Measurements from ENCODE around the gene NELL1. TPM values are rescaled to one million over a fixed set of nuclear protein-coding genes. Genes with fewer than 3 reads are reported as not detected.
A peak's percentile ranks its signal among the peaks of the same experiment; 100 is the strongest.

NELL1 gene
- total and polyA plus RNA-seq, 2 experiments from 2014 or later: 1.6 TPM; not detected in 1

DNA sequence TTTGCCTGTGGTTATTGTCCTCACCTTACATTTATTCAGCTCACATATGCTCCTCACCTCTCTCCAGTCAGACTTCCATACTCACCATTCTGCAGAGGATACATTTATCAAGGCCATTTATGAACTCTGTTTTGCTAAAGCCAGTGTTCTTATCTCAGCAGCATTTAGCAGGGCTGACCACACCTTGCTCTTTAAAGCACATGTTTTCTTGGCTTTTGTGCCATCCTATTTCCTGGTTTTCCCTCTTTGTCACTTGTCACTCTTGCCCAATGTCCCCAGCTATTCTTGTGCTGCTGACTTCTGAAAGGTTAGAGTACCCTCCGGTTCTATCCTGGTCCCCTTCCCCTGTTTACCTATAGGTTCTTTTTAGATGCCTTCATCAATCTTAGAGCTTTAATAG lies 446.6 kb downstream of the NELL1 start:
- H3K27ac Mint-ChIP-seq: no peak overlapping the region
- no peak for TF ChIP-seq ZNF331 (CRISPR knock-in tag; IDR thresholded peaks at IDR 0.05; ENCODE audit: low read depth)
- TF ChIP-seq, protein P1, sequence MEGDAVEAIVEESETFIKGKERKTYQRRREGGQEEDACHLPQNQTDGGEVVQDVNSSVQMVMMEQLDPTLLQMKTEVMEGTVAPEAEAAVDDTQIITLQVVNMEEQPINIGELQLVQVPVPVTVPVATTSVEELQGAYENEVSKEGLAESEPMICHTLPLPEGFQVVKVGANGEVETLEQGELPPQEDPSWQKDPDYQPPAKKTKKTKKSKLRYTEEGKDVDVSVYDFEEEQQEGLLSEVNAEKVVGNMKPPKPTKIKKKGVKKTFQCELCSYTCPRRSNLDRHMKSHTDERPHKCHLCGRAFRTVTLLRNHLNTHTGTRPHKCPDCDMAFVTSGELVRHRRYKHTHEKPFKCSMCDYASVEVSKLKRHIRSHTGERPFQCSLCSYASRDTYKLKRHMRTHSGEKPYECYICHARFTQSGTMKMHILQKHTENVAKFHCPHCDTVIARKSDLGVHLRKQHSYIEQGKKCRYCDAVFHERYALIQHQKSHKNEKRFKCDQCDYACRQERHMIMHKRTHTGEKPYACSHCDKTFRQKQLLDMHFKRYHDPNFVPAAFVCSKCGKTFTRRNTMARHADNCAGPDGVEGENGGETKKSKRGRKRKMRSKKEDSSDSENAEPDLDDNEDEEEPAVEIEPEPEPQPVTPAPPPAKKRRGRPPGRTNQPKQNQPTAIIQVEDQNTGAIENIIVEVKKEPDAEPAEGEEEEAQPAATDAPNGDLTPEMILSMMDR (conservative IDR thresholded peaks at IDR 0.05; ENCODE audit: low read depth in 2 of 2): no peak
- no peak for TF ChIP-seq CREB1 (CRISPR knock-in tag; IDR thresholded peaks at IDR 0.05; ENCODE audit: low read depth)
- TF ChIP-seq POLR2AphosphoS5 (IDR thresholded peaks at IDR 0.05; ENCODE audit: low read depth): no peak
- TF ChIP-seq ZNF114 (CRISPR knock-in tag; IDR thresholded peaks at IDR 0.05): no peak
- no peak for TF ChIP-seq NANOG (IDR thresholded peaks at IDR 0.05; ENCODE audit: borderline replicate concordance)
- TF ChIP-seq, protein P2, sequence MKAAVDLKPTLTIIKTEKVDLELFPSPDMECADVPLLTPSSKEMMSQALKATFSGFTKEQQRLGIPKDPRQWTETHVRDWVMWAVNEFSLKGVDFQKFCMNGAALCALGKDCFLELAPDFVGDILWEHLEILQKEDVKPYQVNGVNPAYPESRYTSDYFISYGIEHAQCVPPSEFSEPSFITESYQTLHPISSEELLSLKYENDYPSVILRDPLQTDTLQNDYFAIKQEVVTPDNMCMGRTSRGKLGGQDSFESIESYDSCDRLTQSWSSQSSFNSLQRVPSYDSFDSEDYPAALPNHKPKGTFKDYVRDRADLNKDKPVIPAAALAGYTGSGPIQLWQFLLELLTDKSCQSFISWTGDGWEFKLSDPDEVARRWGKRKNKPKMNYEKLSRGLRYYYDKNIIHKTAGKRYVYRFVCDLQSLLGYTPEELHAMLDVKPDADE (IDR thresholded peaks at IDR 0.05): no peak
- no peak for TF ChIP-seq EZH2 (IDR thresholded peaks at IDR 0.05; ENCODE audit: low read depth, unreplicated experiment)
- TF ChIP-seq EZH2phosphoT487 (IDR thresholded peaks at IDR 0.05; ENCODE audit: unreplicated experiment): no peak
- Histone ChIP-seq H3K4me1 (ENCODE audit: insufficient read depth) (no peaks in the 10 kb centered on the region), H3K27me3 (ENCODE audit: insufficient read depth) (no peaks in the 10 kb centered on the region), H3K79me2 (replicated peaks; ENCODE audit: insufficient read depth) (no peaks in the 10 kb centered on the region), H3F3A (replicated peaks; ENCODE audit: low read depth) (no peaks in the 10 kb centered on the region), H3K9me2 (ENCODE audit: insufficient read depth) (peaks cover 30% of the 10 kb centered on the region), H2AFZ (no peak overlapping the region), H3K36me3 (ENCODE audit: insufficient read depth) (no peaks in the 10 kb centered on the region), H3K27ac (ENCODE audit: low read depth) (no peak overlapping the region), H3K4me3 (no peak overlapping the region), H4K20me1 (replicated peaks; ENCODE audit: insufficient read depth) (no peaks in the 10 kb centered on the region), H3K4me2 (no peak overlapping the region)
- DNase-seq (ENCODE audit: low spot score) (no peak), ATAC-seq (no peak)
- no peak overlapping the region for H3K4me3 Mint-ChIP-seq
- H3K36me3 Mint-ChIP-seq (ENCODE audit: low read depth): no peaks in the 10 kb centered on the region
- H3K9me3 Mint-ChIP-seq: no peaks in the 10 kb centered on the region
- no peaks in the 10 kb centered on the region for H3K27me3 Mint-ChIP-seq (ENCODE audit: insufficient read depth, low read depth, poor library complexity)
- H3K4me1 Mint-ChIP-seq: no peaks in the 10 kb centered on the region

DNA sequence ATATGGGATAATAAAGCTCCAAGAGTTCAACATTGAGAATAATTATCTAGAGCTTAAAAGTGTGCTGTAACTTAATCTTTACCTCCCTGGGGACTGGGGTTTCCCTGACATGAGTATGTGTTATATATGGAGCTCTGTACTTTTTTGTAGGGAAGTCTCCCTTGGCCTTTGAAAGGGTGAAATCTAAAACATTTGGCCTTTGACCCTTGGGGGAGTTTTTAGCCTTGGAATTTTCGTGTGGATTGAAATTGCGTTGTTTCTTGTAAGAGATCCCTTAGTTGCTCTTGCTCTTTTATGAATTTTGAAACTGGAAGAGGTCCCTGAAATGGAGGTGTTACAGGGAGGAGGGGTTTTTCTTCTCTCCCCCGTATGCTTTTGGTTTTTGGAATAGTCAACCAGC lies 450.0 kb downstream of the NELL1 start:
- H3K4me3 ChIP-seq: no peak overlapping the region
- H3K27me3 ChIP-seq (ENCODE audit: insufficient read depth): no peaks in the 10 kb centered on the region
- H3K27ac ChIP-seq (ENCODE audit: low read depth): no peak overlapping the region
- Mint-ChIP-seq H3K4me3 (no peak overlapping the region), H3K27ac (no peak overlapping the region), H3K4me1 (no peaks in the 10 kb centered on the region), H3K9me3 (no peaks in the 10 kb centered on the region), H3K27me3 (ENCODE audit: insufficient read depth, low read depth, poor library complexity) (no peaks in the 10 kb centered on the region), H3K36me3 (ENCODE audit: low read depth) (no peaks in the 10 kb centered on the region)
- H3K36me3 ChIP-seq (ENCODE audit: insufficient read depth): no peaks in the 10 kb centered on the region
- no peaks in the 10 kb centered on the region for H3K79me2 ChIP-seq (replicated peaks; ENCODE audit: insufficient read depth)
- H4K20me1 ChIP-seq (replicated peaks; ENCODE audit: insufficient read depth): no peaks in the 10 kb centered on the region
- peaks cover 18% of the 10 kb centered on the region for H3K9me2 ChIP-seq (ENCODE audit: insufficient read depth)
- H3K4me2 ChIP-seq: no peak overlapping the region
- H3F3A ChIP-seq (replicated peaks; ENCODE audit: low read depth): no peaks in the 10 kb centered on the region
- 0 out of 2 replicates have a peak overlapping the region, but pooled peaks have one; percentile 45 for H2AFZ ChIP-seq
- ATAC-seq: no peak
- H3K4me1 ChIP-seq (ENCODE audit: insufficient read depth): no peaks in the 10 kb centered on the region
- DNase-seq (ENCODE audit: low spot score): no peak
- no peak for TF ChIP-seq STAT1 (IDR thresholded peaks at IDR 0.05; ENCODE audit: unreplicated experiment)
- TF ChIP-seq POLR2AphosphoS5 (IDR thresholded peaks at IDR 0.05; ENCODE audit: low read depth): no peak
- TF ChIP-seq EZH2 (IDR thresholded peaks at IDR 0.05; ENCODE audit: low read depth, unreplicated experiment): no peak
- TF ChIP-seq ZNF114 (CRISPR knock-in tag; IDR thresholded peaks at IDR 0.05): no peak
- TF ChIP-seq, protein P3, sequence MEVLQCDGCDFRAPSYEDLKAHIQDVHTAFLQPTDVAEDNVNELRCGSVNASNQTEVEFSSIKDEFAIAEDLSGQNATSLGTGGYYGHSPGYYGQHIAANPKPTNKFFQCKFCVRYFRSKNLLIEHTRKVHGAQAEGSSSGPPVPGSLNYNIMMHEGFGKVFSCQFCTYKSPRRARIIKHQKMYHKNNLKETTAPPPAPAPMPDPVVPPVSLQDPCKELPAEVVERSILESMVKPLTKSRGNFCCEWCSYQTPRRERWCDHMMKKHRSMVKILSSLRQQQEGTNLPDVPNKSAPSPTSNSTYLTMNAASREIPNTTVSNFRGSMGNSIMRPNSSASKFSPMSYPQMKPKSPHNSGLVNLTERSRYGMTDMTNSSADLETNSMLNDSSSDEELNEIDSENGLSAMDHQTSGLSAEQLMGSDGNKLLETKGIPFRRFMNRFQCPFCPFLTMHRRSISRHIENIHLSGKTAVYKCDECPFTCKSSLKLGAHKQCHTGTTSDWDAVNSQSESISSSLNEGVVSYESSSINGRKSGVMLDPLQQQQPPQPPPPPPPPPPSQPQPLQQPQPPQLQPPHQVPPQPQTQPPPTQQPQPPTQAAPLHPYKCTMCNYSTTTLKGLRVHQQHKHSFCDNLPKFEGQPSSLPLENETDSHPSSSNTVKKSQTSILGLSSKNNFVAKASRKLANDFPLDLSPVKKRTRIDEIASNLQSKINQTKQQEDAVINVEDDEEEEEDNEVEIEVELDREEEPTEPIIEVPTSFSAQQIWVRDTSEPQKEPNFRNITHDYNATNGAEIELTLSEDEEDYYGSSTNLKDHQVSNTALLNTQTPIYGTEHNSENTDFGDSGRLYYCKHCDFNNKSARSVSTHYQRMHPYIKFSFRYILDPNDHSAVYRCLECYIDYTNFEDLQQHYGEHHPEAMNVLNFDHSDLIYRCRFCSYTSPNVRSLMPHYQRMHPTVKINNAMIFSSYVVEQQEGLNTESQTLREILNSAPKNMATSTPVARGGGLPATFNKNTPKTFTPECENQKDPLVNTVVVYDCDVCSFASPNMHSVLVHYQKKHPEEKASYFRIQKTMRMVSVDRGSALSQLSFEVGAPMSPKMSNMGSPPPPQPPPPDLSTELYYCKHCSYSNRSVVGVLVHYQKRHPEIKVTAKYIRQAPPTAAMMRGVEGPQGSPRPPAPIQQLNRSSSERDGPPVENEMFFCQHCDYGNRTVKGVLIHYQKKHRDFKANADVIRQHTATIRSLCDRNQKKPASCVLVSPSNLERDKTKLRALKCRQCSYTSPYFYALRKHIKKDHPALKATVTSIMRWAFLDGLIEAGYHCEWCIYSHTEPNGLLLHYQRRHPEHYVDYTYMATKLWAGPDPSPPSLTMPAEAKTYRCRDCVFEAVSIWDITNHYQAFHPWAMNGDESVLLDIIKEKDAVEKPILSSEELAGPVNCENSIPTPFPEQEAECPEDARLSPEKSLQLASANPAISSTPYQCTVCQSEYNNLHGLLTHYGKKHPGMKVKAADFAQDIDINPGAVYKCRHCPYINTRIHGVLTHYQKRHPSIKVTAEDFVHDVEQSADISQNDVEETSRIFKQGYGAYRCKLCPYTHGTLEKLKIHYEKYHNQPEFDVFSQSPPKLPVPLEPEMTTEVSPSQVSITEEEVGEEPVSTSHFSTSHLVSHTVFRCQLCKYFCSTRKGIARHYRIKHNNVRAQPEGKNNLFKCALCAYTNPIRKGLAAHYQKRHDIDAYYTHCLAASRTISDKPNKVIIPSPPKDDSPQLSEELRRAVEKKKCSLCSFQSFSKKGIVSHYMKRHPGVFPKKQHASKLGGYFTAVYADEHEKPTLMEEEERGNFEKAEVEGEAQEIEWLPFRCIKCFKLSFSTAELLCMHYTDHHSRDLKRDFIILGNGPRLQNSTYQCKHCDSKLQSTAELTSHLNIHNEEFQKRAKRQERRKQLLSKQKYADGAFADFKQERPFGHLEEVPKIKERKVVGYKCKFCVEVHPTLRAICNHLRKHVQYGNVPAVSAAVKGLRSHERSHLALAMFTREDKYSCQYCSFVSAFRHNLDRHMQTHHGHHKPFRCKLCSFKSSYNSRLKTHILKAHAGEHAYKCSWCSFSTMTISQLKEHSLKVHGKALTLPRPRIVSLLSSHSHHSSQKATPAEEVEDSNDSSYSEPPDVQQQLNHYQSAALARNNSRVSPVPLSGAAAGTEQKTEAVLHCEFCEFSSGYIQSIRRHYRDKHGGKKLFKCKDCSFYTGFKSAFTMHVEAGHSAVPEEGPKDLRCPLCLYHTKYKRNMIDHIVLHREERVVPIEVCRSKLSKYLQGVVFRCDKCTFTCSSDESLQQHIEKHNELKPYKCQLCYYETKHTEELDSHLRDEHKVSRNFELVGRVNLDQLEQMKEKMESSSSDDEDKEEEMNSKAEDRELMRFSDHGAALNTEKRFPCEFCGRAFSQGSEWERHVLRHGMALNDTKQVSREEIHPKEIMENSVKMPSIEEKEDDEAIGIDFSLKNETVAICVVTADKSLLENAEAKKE (CRISPR knock-in tag; IDR thresholded peaks at IDR 0.05): no peak

All from GM23338 (cell line).